ENCODE results near the gene VIPAS39. TPM values are rescaled to one million over a fixed set of nuclear protein-coding genes. Genes with fewer than 3 reads are reported as not detected.
A peak's percentile ranks its signal among the peaks of the same experiment; 100 is the strongest.

VIPAS39 gene
- total RNA-seq, 1 donor from 2014 or later = 20.0 TPM

DNA sequence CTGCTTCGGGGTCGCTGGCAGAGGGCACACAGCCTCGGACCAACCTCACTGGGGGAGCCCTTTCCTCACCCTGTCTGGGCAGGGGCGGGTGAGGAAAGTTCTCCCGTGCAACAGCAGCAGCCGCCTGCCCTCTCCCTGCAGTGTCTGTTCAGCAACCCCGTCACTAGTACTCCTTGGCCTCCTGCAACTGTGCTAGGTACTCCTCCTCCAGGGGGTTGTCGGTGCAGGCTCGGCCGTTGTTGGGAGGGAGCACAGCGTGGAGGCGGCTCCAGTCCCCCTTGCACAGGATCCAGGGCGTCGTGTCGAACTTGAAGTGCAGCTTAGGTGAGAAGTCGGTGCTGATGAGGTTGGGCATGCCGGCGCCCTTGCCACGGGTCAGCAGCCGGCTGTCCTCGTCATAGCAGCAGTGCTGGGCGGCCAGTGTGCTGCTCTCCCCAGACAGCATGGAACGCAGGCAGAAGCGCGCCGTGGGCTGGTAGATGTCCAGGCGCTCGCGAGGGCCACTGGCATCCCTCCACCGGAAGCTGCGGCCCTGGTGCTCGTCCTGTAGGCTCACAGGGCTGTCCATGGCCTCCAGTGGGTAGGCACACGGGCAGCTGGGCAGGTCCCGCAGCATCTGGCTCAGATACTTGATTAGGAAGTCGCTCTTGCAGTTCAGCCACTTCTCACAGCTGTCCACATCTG is 18.2 kb upstream of the VIPAS39 start:
- H3K36me3 ChIP-seq (ENCODE audit: control insufficient read depth, insufficient read depth, low read length) = no peaks in the 10 kb centered on the region
- H3K27me3 ChIP-seq (ENCODE audit: control insufficient read depth, insufficient read depth, low read length) = peaks cover 2% of the 10 kb centered on the region
- H3K4me3 ChIP-seq (ENCODE audit: low read depth, low read length) = no peak overlapping the region
- DNase-seq (ENCODE audit: low read depth) (no peak), FAIRE-seq (no peak)
- TF ChIP-seq, protein P1, sequence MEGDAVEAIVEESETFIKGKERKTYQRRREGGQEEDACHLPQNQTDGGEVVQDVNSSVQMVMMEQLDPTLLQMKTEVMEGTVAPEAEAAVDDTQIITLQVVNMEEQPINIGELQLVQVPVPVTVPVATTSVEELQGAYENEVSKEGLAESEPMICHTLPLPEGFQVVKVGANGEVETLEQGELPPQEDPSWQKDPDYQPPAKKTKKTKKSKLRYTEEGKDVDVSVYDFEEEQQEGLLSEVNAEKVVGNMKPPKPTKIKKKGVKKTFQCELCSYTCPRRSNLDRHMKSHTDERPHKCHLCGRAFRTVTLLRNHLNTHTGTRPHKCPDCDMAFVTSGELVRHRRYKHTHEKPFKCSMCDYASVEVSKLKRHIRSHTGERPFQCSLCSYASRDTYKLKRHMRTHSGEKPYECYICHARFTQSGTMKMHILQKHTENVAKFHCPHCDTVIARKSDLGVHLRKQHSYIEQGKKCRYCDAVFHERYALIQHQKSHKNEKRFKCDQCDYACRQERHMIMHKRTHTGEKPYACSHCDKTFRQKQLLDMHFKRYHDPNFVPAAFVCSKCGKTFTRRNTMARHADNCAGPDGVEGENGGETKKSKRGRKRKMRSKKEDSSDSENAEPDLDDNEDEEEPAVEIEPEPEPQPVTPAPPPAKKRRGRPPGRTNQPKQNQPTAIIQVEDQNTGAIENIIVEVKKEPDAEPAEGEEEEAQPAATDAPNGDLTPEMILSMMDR (IDR thresholded peaks at IDR 0.05; ENCODE audit: insufficient read depth, low read length, severe bottlenecking) = no peak

DNA sequence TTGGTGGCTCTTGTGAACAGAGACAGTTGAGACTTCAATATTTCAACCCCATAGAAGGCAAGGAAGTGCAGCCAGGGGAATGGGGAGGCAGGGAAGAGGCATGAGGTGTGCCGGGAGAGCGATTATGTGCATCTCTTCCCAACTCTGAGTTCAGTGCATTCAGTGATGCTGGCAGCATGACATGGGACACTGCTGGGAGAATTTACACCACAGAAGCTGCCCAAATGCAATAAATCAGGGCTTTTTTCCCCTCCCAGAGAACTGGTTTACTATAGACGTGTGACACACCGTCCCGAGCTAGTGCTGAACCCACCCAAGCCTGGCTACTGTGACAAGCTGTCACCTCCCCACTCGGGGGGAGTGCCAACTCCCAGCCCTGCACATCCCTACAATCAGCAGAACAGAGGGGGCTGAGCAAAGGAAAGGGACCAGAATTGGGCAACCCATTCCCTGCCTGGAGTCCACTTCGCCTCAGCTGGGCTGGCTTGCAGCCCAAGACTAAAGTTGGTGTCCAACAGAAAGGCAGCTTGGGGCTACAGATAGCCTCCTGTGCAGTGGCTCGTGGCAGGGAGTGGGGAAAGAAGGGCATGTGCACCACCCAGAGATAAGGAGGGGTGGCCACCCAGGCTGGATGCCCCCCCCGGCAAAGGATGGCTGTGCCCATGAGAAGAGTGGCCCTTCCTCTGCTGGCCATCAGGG is 17.2 kb upstream of the VIPAS39 start:
- TF ChIP-seq, protein P1 (IDR thresholded peaks at IDR 0.05; ENCODE audit: insufficient read depth, low read length, severe bottlenecking) = no peak
- FAIRE-seq (no peak), DNase-seq (ENCODE audit: low read depth) (no peak)
- H3K4me3 ChIP-seq (ENCODE audit: low read depth, low read length) = no peak overlapping the region
- no peaks in the 10 kb centered on the region for H3K36me3 ChIP-seq (ENCODE audit: control insufficient read depth, insufficient read depth, low read length)
- peaks cover 2% of the 10 kb centered on the region for H3K27me3 ChIP-seq (ENCODE audit: control insufficient read depth, insufficient read depth, low read length)

DNA sequence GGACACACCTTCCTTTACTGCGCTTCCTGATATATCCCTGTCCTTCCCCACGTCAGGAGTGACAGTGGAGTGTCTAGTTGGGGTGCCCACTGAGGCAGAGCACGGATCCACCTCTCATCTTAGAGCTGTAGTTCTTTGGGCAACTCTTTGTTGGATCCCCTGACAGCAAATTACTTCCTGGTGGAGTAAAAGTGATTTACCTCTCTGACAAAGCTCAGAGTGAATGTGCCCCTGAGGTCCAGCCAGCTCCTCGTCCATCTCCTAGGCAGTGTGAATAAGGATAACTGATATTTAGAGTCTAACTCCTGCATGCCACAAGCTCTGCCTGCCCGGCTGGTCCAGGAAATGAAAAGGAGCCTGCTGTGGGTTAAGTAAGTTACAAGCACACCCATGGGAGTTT is 16.5 kb upstream of the VIPAS39 start:
- Histone ChIP-seq H3K36me3 (ENCODE audit: control insufficient read depth, insufficient read depth, low read length) (no peaks in the 10 kb centered on the region), H3K4me3 (ENCODE audit: low read depth, low read length) (no peak overlapping the region), H3K27me3 (ENCODE audit: control insufficient read depth, insufficient read depth, low read length) (peaks cover 2% of the 10 kb centered on the region)
- FAIRE-seq = no peak
- DNase-seq (ENCODE audit: low read depth) = no peak
- TF ChIP-seq, protein P1 (IDR thresholded peaks at IDR 0.05; ENCODE audit: insufficient read depth, low read length, severe bottlenecking) = no peak

DNA sequence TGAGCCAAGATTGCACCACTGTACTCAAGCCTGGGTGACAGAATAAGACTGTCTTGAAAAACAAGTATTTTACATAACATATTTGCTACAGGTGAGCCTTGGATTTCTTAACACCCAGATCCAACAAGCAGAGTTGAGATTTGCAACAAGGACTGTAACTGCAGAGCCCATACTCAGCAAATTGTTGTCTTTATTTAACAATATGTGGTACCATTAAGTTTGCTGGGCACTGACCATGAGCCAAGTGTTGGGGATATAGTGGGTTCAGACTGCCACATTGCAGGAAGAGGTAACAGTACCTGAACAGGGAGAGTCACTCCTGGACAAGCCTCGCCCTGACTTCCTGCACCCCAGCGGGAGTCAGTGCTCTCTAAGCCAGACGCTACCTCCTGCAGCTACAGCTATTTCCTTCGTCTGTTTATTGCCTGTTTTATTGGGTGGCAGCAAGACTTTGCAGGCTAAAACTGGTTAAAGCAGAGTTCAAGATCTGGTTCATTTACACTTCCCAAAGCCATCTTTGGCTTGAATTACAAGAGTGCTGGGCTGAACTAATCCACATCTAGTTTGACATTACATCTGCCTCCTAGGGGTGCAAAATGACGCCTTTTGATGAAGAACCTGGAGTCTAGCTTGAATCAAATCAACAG is 12.9 kb upstream of the VIPAS39 start:
- FAIRE-seq (peak; percentile 60), DNase-seq (ENCODE audit: low read depth) (no peak)
- no peak overlapping the region for H3K4me3 ChIP-seq (ENCODE audit: low read depth, low read length)
- TF ChIP-seq, protein P1 (IDR thresholded peaks at IDR 0.05; ENCODE audit: insufficient read depth, low read length, severe bottlenecking) = no peak
- H3K27me3 ChIP-seq (ENCODE audit: control insufficient read depth, insufficient read depth, low read length) = no peaks in the 10 kb centered on the region
- peaks cover 3% of the 10 kb centered on the region for H3K36me3 ChIP-seq (ENCODE audit: control insufficient read depth, insufficient read depth, low read length)

DNA sequence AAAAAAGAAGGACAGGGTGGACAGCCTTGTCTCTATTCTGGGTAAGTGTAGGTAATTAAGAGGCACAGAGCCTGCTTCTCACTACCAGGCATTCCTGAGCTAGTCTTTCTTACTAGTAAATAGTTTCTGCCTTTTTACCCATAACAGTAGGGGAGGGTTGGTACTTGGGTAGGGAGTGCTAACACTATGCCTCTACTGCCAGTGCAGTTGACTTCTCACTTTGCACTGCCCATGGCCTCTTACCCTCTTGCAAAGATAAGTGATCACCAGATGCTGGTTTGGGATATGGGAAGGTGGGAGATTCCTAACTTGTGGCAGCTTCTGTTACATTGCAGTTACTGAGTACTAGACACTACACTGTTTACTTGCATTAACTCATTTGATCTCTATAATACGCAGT is 12.1 kb upstream of the VIPAS39 start:
- H3K4me3 ChIP-seq (ENCODE audit: low read depth, low read length) = no peak overlapping the region
- DNase-seq (ENCODE audit: low read depth) = no peak
- H3K36me3 ChIP-seq (ENCODE audit: control insufficient read depth, insufficient read depth, low read length) = peaks cover 4% of the 10 kb centered on the region
- FAIRE-seq = no peak
- H3K27me3 ChIP-seq (ENCODE audit: control insufficient read depth, insufficient read depth, low read length) = no peaks in the 10 kb centered on the region
- TF ChIP-seq, protein P1 (IDR thresholded peaks at IDR 0.05; ENCODE audit: insufficient read depth, low read length, severe bottlenecking) = no peak

Data from bronchial epithelial cell (primary cell).